ENCODE results near the gene UGT1A1. TPM values are rescaled to one million over a fixed set of nuclear protein-coding genes. Genes with fewer than 3 reads are reported as not detected.
"Not testable (repeated sequence)": the region's sequence is repeated elsewhere in the genome, so short reads cannot be mapped to it uniquely, and the experiment has no call there.

The UGT1A1 gene
- total and polyA plus RNA-seq, 2 of the 13 experiments (the other 11 are each of a cell fraction or from before 2014, with no cell fraction given): 0.69 to 0.75 TPM

GRCh38 chr2:233736868-233737653 is 23.0 kb upstream of the UGT1A1 start (continued):
- TF ChIP-seq ZNF691 (CRISPR knock-in tag; IDR thresholded peaks at IDR 0.05; ENCODE audit: borderline replicate concordance, low read depth) (peak; percentile 22; the same call in 1 of the 2 replicates), FOXK2 (IDR thresholded peaks at IDR 0.05) (peak; percentile 60; the same call in 1 of the 2 replicates), NR2F6 (IDR thresholded peaks at IDR 0.05) (peak; percentile 52), NR2F6 (CRISPR knock-in tag; IDR thresholded peaks at IDR 0.05) (0 out of 2 replicates have a peak, but pooled peaks have one; percentile 6), ZBTB26 (CRISPR knock-in tag; IDR thresholded peaks at IDR 0.05; ENCODE audit: borderline replicate concordance) (peak; percentile 34; the same call in 1 of the 2 replicates), FOXA1 (IDR thresholded peaks at IDR 0.05) (peak; percentile 45; the same call in 1 of the 2 replicates), FOXA1 (CRISPR knock-in tag; IDR thresholded peaks at IDR 0.05) (peak; percentile 95), SOX6 (CRISPR knock-in tag; IDR thresholded peaks at IDR 0.05) (peak; percentile 82), POGZ (CRISPR knock-in tag; IDR thresholded peaks at IDR 0.05) (peak; percentile 80), SPEN (CRISPR knock-in tag; IDR thresholded peaks at IDR 0.05; ENCODE audit: low read depth) (peak; percentile 51; the same call in 1 of the 2 replicates), ARID5B (CRISPR knock-in tag; IDR thresholded peaks at IDR 0.05) (peak; percentile 78), ZHX2 (IDR thresholded peaks at IDR 0.05; ENCODE audit: low read depth) (peak; percentile 78), ATF6 (CRISPR knock-in tag; conservative IDR thresholded peaks at IDR 0.05) (peak; percentile 76; the same call in 1 of the 2 replicates), HDAC2 (CRISPR knock-in tag; IDR thresholded peaks at IDR 0.05) (peak; percentile 66)
- not testable (repeated sequence) for TF ChIP-seq SOX6 (IDR thresholded peaks at IDR 0.05); ZHX2 (CRISPR knock-in tag; IDR thresholded peaks at IDR 0.05; ENCODE audit: borderline replicate concordance)
